HepG2 (cell line): ENCODE measurements around the gene PADI1.

Experiments used
- MED8 ChIP-seq: sonication (generic); formaldehyde crosslinking; IDR thresholded peaks from 2 replicates; pipeline ENCODE4 v1.8.1; 2023; ENCODE audit warnings: mild to moderate bottlenecking, missing genetic modification reagents; ENCODE audit not compliant: insufficient replicate concordance
- RAD21 ChIP-seq: fragments of 450-650 bp; formaldehyde crosslinking; IDR thresholded peaks from 2 replicates; pipeline ENCODE4 v1.5.0; 2020; ENCODE audit warnings: mild to moderate bottlenecking
- RBAK ChIP-seq: sonication (generic); formaldehyde crosslinking; IDR thresholded peaks from 2 replicates; pipeline ENCODE4 v1.5.1; 2020; ENCODE audit warnings: mild to moderate bottlenecking, missing genetic modification reagents
- TBL1XR1 ChIP-seq: fragments of 150-350 bp; IDR thresholded peaks from 2 replicates; pipeline ENCODE4 v1.6.1; 2014; ENCODE audit warnings: borderline replicate concordance, low read length; ENCODE audit not compliant: partially characterized antibody
- TSC22D2 ChIP-seq: sonication (generic); formaldehyde crosslinking; IDR thresholded peaks from 2 replicates; pipeline ENCODE4 v1.5.1; 2020; ENCODE audit warnings: missing genetic modification reagents, mild to moderate bottlenecking, borderline replicate concordance
- YY1 ChIP-seq: IDR thresholded peaks from 2 replicates; pipeline ENCODE4 v1.6.1; 2011; ENCODE audit warnings: low read length, low read depth, moderate library complexity, mild to moderate bottlenecking; ENCODE audit not compliant: insufficient read depth, insufficient replicate concordance
- ZC3H13 ChIP-seq: sonication (generic); formaldehyde crosslinking; IDR thresholded peaks from 2 replicates; pipeline ENCODE4 v1.8.1; 2023; ENCODE audit warnings: mild to moderate bottlenecking, missing genetic modification reagents, moderate library complexity
- ZNF614 ChIP-seq: IDR thresholded peaks from 2 replicates; pipeline ENCODE4 v1.6.1; 2018; ENCODE audit warnings: missing biosample characterization, missing genetic modification reagents, inconsistent platforms, borderline replicate concordance
- TF ChIP-seq, protein P1 (sequence below): sonication (generic); formaldehyde crosslinking; IDR thresholded peaks from 2 replicates; pipeline ENCODE4 v1.4.0; 2020; ENCODE audit warnings: missing genetic modification reagents
- TF ChIP-seq, protein P2 (sequence below): sonication (generic); formaldehyde crosslinking; IDR thresholded peaks from 2 replicates; pipeline ENCODE4 v1.5.0; 2020; ENCODE audit warnings: mild to moderate bottlenecking, missing genetic modification reagents, moderate library complexity

DNA sequence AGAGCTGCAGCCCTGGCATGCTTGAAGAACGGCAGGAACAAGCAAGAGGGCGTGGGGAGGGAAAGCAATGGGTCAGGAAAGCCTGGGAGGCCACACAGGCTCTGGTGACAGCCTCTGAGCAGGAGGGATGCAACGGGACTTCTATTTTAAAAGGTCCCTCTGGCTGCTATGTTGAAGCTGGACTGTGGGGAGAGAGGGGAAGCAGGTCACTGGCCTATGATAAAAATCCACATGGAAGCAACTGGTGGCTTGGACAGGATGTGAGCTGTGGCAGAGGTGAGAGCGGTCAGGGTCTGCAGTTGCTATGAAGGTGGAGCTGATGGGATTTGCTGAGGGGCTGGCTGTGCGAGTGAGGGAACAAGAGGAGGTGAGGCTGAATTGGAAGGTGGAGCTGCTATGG is 11.2 kb downstream of the PADI1 start:
- TF ChIP-seq, protein P1, sequence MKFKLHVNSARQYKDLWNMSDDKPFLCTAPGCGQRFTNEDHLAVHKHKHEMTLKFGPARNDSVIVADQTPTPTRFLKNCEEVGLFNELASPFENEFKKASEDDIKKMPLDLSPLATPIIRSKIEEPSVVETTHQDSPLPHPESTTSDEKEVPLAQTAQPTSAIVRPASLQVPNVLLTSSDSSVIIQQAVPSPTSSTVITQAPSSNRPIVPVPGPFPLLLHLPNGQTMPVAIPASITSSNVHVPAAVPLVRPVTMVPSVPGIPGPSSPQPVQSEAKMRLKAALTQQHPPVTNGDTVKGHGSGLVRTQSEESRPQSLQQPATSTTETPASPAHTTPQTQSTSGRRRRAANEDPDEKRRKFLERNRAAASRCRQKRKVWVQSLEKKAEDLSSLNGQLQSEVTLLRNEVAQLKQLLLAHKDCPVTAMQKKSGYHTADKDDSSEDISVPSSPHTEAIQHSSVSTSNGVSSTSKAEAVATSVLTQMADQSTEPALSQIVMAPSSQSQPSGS, result no peak
- no peak for TF ChIP-seq MED8 (CRISPR knock-in tag)
- TF ChIP-seq, protein P2, sequence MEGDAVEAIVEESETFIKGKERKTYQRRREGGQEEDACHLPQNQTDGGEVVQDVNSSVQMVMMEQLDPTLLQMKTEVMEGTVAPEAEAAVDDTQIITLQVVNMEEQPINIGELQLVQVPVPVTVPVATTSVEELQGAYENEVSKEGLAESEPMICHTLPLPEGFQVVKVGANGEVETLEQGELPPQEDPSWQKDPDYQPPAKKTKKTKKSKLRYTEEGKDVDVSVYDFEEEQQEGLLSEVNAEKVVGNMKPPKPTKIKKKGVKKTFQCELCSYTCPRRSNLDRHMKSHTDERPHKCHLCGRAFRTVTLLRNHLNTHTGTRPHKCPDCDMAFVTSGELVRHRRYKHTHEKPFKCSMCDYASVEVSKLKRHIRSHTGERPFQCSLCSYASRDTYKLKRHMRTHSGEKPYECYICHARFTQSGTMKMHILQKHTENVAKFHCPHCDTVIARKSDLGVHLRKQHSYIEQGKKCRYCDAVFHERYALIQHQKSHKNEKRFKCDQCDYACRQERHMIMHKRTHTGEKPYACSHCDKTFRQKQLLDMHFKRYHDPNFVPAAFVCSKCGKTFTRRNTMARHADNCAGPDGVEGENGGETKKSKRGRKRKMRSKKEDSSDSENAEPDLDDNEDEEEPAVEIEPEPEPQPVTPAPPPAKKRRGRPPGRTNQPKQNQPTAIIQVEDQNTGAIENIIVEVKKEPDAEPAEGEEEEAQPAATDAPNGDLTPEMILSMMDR (CRISPR knock-in tag), result no peak
- no peak for TF ChIP-seq YY1
- no peak for TF ChIP-seq ZC3H13 (CRISPR knock-in tag)
- TF ChIP-seq TSC22D2 (CRISPR knock-in tag), result no peak
- no peak for TF ChIP-seq RAD21 (CRISPR knock-in tag)
- no peak for TF ChIP-seq ZNF614 (CRISPR knock-in tag)
- TF ChIP-seq TBL1XR1, result no peak
- no peak for TF ChIP-seq RBAK (CRISPR knock-in tag)
